Stimulated activated CD8-positive, alpha-beta memory T cell treated with anti-CD3 and anti-CD28 coated beads, Interleukin-4, amount 100 ng/mL, for 4 hours (primary cell): ENCODE measurements around the gene ZAP70.
"Not testable (repeated sequence)": the region's sequence is repeated elsewhere in the genome, so short reads cannot be mapped to it uniquely, and the experiment has no call there.

Experiments used
- DNase-seq, 2 donors: peaks; one replicate each; pipeline ENCODE4 v3.0.0-alpha.2; 2020; ENCODE audit warnings: low read depth in 2 of 2, low spot score in 1 of 2

The ZAP70 gene

GRCh38 chr2:97713296-97714083 lies at the start of gene ZAP70:
Gene ZAP70 (plus strand): TSS chr2:97713576. CDS start chr2:97724037, 10,461 bp downstream.
- DNase-seq: peak in 1 of 2 donors; percentile 37

- DNase-seq: no peak
Measured at GRCh38 chr2:97663626-97663961, 49.8 kb upstream of the ZAP70 start.

- DNase-seq: peak; percentile 94 to 97
Measured at GRCh38 chr2:97663962-97664635, 49.3 kb upstream of the ZAP70 start, which contains the start of gene ACTR1B. Gene ACTR1B (minus strand): TSS chr2:97664044. CDS start chr2:97663890, 154 bp downstream.

- no peak for DNase-seq
Measured at GRCh38 chr2:97664636-97664970, 48.8 kb upstream of the ZAP70 start.

GRCh38 chr2:97669448-97669847 lies 43.9 kb upstream of the ZAP70 start, which contains the start of gene C2orf92:
Gene C2orf92 (plus strand): TSS chr2:97669713. CDS start chr2:97669789, 76 bp downstream.
- DNase-seq: no peak

GRCh38 chr2:97670471-97670870 lies 42.9 kb upstream of the ZAP70 start:
- no peak for DNase-seq

- no peak for DNase-seq
Measured at GRCh38 chr2:97671526-97671925, 41.9 kb upstream of the ZAP70 start.

GRCh38 chr2:97672606-97673140 lies 40.7 kb upstream of the ZAP70 start:
- not testable (repeated sequence) for DNase-seq

GRCh38 chr2:97673182-97673914 lies 40.0 kb upstream of the ZAP70 start:
- no peak for DNase-seq

GRCh38 chr2:97673915-97674283 lies 39.5 kb upstream of the ZAP70 start:
- no peak for DNase-seq

GRCh38 chr2:97675430-97676113 lies 37.8 kb upstream of the ZAP70 start:
- no peak for DNase-seq

GRCh38 chr2:97676620-97677019 lies 36.8 kb upstream of the ZAP70 start:
- no peak for DNase-seq

- DNase-seq: no peak
Measured at GRCh38 chr2:97677480-97677879, 35.9 kb upstream of the ZAP70 start.

GRCh38 chr2:97678298-97678697 lies 35.1 kb upstream of the ZAP70 start:
- no peak for DNase-seq

GRCh38 chr2:97687235-97687634 lies 26.1 kb upstream of the ZAP70 start:
- not testable (repeated sequence) for DNase-seq

- DNase-seq: no peak
Measured at GRCh38 chr2:97688062-97688827, 25.1 kb upstream of the ZAP70 start.

GRCh38 chr2:97691166-97691565 lies 22.2 kb upstream of the ZAP70 start:
- DNase-seq: no peak

- no peak for DNase-seq
Measured at GRCh38 chr2:97693476-97693875, 19.9 kb upstream of the ZAP70 start.

- no peak for DNase-seq
Measured at GRCh38 chr2:97695744-97696143, 17.6 kb upstream of the ZAP70 start.
